HuH-7 (cell line): ENCODE measurements around the gene WWC1.

Experiments used
- DNase-seq: peaks from one replicate; pipeline ENCODE4 v3.0.0; 2011; ENCODE audit warnings: low spot score

Gene WWC1

GRCh38 chr5:168446983-168447619, 155.7 kb downstream of the WWC1 start:
- DNase-seq = no peak

- no peak for DNase-seq
These were observed 156.4 kb downstream of the WWC1 start for GRCh38 chr5:168447808-168448207.

GRCh38 chr5:168449166-168449565, 157.7 kb downstream of the WWC1 start:
- no peak for DNase-seq

GRCh38 chr5:168451565-168451964, 160.1 kb downstream of the WWC1 start:
- no peak for DNase-seq

GRCh38 chr5:168455201-168455600, 163.8 kb downstream of the WWC1 start:
- no peak for DNase-seq

- DNase-seq = no peak
These were observed 166.1 kb downstream of the WWC1 start for GRCh38 chr5:168457542-168457941.

GRCh38 chr5:168460606-168461005, 169.2 kb downstream of the WWC1 start:
- DNase-seq = no peak

- no peak for DNase-seq
These were observed 171.6 kb downstream of the WWC1 start for GRCh38 chr5:168463081-168463480.

- DNase-seq = no peak
These were observed 172.8 kb downstream of the WWC1 start for GRCh38 chr5:168464214-168464613.

- DNase-seq = no peak
These were observed 173.2 kb downstream of the WWC1 start for GRCh38 chr5:168464641-168465040.

GRCh38 chr5:168467755-168468330, 176.4 kb downstream of the WWC1 start:
- no peak for DNase-seq

GRCh38 chr5:168468836-168469235, 177.4 kb downstream of the WWC1 start:
- DNase-seq = no peak

- DNase-seq = no peak
These were observed 178.4 kb downstream of the WWC1 start for GRCh38 chr5:168469816-168470215.

- no peak for DNase-seq
These were observed 180.3 kb downstream of the WWC1 start for GRCh38 chr5:168471785-168472184.

GRCh38 chr5:168472329-168472728, 180.9 kb downstream of the WWC1 start:
- DNase-seq = no peak

- DNase-seq = no peak
These were observed 182.9 kb downstream of the WWC1 start for GRCh38 chr5:168474319-168474718.

- no peak for DNase-seq
These were observed 185.6 kb downstream of the WWC1 start for GRCh38 chr5:168477060-168477459.

- no peak for DNase-seq
These were observed 187.7 kb downstream of the WWC1 start for GRCh38 chr5:168479166-168479565.

GRCh38 chr5:168480601-168481000, 189.2 kb downstream of the WWC1 start:
- DNase-seq = no peak

- no peak for DNase-seq
These were observed 189.9 kb downstream of the WWC1 start for GRCh38 chr5:168481330-168481788.

GRCh38 chr5:168482361-168482760, 190.9 kb downstream of the WWC1 start:
- DNase-seq = no peak

GRCh38 chr5:168486136-168486879, 194.9 kb downstream of the WWC1 start, which contains the start of gene RARS1:
RARS1 (plus strand) TSS chr5:168486471; CDS start chr5:168486499, 28 bp downstream.
- peak; percentile 92 for DNase-seq

GRCh38 chr5:168489059-168489458, 197.6 kb downstream of the WWC1 start:
- no peak for DNase-seq
